ENCODE measurements around the gene NLRP13.
"Not testable (repeated sequence)": the region's sequence is repeated elsewhere in the genome, so short reads cannot be mapped to it uniquely, and the experiment has no call there.

Gene NLRP13, protein sequence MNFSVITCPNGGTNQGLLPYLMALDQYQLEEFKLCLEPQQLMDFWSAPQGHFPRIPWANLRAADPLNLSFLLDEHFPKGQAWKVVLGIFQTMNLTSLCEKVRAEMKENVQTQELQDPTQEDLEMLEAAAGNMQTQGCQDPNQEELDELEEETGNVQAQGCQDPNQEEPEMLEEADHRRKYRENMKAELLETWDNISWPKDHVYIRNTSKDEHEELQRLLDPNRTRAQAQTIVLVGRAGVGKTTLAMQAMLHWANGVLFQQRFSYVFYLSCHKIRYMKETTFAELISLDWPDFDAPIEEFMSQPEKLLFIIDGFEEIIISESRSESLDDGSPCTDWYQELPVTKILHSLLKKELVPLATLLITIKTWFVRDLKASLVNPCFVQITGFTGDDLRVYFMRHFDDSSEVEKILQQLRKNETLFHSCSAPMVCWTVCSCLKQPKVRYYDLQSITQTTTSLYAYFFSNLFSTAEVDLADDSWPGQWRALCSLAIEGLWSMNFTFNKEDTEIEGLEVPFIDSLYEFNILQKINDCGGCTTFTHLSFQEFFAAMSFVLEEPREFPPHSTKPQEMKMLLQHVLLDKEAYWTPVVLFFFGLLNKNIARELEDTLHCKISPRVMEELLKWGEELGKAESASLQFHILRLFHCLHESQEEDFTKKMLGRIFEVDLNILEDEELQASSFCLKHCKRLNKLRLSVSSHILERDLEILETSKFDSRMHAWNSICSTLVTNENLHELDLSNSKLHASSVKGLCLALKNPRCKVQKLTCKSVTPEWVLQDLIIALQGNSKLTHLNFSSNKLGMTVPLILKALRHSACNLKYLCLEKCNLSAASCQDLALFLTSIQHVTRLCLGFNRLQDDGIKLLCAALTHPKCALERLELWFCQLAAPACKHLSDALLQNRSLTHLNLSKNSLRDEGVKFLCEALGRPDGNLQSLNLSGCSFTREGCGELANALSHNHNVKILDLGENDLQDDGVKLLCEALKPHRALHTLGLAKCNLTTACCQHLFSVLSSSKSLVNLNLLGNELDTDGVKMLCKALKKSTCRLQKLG

DNA sequence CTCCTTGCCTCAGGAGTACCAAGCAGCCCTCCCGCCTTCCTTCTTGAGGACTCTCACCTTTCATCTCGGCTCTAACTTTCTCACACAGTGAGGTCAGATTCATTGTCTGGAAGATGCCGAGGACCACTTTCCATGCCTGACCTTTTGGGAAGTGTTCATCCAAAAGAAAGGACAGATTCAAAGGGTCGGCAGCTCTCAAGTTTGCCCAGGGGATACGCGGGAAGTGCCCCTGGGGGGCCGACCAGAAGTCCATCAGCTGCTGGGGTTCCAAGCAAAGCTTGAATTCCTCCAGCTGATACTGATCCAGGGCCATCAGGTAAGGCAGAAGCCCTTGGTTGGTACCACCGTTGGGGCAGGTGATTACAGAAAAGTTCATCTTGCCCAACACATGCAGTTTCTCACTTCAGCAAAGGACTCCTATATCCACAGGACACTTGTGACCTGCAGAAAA, at the start of gene NLRP13:
Gene NLRP13 (minus strand): TSS at position 401 of the 451 bp plus-strand sequence. CDS start 25 bp downstream, at position 376.
- no peak for DNase-seq

DNA sequence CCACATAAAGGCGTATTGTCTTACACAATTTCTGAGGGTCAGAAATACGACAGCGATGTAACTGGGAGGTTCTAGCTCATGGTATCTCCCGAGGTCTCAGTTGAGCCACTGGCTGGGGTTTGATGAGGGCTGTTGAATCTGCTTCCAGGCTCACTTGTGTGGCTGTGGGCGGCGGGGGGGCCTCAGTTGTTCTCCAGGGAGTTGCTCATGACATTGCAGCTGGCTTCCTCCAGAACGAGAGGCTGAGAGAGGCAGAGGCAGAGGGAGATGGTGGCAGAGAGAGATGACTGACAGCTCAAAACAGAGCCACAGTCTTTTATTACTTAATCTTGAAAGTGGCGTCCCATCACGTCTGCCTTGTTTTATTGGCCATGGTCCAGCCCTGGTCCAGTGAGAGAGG, 48.3 kb upstream of the NLRP13 start:
- no peak for DNase-seq

DNA sequence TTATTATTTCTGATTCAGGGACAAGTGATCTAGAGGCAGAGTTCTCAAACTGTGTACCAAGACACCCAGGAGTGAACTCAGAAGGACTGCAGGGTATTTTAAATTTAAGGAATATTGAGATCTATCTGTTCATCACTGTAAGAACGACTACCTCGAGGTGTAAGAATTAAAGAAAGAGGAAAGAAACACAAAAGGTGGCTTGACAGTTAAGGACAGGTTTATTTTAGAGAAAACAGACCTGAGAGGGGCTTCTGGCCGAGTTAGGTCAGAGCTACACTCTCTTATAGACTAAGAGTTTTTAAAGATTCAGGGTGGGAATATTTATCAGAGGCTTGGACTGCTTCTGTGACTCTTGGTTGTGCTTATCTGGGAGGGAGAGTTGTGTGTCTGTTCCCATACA, 41.8 kb upstream of the NLRP13 start:
- DNase-seq = no peak

DNA sequence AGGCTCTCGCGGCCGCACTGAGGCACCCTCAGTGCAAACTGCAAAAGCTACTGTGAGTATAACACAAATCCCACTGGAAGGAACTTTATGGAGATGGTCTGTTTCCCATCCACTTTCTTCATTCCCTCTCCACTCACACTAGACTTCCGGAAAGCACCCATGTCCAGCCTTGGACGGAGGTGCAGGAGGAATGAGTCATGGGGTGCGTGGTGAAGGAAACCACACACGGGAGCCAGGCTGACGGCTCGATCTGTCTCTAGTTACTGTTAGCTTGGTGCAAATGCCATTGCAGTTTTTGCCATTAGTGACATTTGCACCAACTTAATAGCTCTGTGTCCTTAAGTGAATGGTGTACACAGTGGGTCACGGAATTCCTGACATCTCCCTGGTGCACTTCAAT, 30.1 kb upstream of the NLRP13 start:
- DNase-seq = no peak

DNA sequence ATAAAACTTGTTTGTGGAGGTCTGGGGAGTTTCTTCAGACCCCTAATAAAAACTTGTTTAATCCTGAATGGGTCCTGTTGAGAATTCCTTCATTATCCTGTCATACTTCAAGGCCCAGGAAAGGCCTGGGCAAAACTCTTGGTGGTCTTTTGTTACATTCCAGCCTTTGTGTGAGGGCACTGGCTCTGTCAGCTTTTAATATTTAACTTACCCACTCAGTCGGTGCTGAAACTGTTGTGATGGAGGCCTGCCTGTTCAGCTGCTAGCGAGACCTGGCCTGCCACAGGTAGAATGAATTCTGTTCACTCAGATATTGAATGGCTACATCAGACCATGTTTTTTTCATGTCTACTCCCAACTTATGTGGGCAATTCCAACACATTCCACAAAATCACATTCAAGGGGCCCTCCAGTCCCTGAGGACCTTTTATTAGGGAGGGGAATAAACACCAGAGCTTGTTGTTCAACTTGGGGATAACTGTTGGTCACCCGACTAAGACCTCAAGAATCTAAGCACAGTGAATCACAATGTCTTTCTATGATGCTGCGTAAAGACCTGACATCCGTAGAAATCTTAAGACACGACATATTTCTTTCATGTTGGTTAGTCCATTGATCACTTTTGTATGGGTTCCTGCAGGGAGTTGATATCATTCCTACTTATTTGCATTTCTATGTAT, 28.0 kb upstream of the NLRP13 start:
- no peak for DNase-seq

DNA sequence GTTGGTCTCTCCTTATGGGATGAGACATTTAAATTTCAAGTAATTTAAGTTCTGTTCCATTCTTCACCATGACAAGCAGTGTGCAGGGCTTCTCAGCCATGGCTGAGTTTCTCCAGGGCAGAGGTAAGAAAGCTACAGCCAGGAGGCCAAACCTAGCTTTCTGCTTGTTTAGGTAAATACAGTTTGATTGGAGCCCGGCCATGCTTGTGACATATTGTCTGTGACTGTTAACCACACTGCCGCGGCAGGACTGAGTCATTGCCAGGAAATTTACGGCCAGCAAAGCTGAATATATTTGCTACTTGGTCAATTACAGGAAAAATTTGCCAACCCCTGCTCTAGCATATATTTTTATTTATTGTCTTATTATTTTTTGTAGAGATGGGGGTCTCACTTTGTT, 26.2 kb upstream of the NLRP13 start:
- no peak for DNase-seq

DNA sequence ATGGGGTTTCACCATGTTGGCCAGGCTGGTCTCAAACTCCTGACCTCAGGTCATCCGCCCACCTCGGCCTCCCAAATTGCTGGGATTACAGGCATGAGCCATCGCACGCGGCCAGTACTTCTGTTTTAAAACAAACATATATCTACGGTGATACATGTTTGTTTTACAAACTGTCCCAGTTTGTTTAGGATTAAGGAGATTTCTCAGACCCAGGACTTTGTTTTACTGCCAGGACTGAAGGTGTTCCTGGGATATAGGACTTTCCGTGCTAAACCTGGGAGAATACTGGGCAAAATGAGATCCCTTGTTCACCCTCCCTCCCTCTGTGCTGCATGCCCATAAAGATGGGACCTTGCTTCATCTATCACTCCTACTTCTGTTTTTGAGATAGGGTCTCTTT, 24.3 kb upstream of the NLRP13 start:
- DNase-seq = no peak

DNA sequence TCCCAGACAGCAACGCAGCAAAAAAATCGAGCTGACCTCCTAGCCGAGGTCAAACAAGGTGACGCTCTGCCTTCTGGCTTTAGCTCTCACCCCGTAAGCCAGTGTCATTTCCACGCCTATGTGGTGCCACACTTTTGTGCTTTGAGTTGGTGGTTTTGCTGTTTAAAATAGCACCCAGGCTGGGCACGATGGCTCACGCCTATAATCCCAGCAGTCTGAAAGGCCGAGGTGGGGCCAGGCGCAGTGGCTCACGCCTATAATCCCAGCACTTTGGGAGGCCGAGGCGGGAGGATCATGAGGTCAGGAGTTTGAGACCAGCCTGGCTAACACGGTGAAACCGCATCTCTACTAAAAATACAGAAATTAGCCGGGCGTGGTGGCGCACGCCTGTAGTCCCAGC, 18.4 kb upstream of the NLRP13 start:
- not testable (repeated sequence) for DNase-seq

DNA sequence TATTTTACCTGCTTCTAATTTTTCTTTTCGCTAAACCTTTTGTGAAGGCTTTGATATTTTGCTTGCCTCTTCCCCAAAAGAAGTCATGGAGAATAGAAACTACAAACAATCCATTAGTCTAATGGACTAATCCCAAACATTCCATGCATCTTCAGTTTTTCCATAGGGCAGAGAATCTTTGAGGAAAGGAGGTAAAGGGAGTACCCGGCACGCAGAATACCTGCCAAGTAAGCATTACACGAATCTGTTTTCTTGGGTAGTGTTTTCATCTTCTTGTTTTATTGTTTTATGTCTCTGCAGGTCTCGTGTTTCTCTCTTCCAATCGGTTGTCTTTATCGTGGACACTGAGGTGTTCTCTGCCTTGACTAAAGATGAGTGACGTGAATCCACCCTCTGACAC, 15.4 kb upstream of the NLRP13 start, which contains the start of gene NLRP8:
Gene NLRP8 (plus strand): TSS at position 301 of the 400 bp plus-strand sequence.
- DNase-seq = no peak

DNA sequence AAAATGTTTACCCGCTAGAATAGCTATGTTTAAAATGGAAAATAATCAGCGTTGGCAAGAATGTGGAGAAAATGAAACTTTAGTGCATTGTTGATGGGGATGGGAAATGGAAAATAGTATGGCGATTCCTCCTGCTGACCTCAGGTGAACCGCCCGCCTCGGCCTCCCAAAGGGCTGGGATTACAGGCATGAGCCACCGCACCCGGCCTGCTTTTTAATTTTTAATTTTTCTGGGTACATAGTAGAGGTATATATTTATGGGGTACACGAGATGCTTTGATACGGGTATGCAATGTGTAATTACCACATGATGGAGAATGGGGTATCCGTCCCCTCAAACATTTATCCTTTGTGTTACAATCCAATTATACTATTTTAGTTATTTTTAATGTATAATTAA, 8.2 kb upstream of the NLRP13 start:
- no peak for DNase-seq

DNA sequence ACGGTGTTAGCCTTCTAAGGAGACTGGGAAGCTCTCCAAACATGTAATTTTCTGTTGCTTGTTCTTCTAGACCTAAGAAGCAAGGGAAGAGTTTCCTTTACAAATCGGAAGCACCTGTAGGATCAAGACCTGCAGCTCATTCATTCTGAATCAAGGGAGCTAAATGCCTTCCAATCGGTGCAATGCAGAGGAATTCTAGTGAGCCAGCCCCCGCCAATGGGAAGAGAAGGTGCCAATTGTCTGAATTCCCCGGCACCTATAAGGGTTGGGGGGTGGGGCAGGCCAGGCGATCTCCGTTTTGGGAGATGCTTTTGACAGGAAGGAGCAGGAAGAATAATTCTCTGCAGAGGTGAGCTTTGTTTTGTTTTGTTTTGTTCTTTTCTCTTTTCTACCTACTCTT, 7.1 kb upstream of the NLRP13 start:
- DNase-seq = no peak

DNA sequence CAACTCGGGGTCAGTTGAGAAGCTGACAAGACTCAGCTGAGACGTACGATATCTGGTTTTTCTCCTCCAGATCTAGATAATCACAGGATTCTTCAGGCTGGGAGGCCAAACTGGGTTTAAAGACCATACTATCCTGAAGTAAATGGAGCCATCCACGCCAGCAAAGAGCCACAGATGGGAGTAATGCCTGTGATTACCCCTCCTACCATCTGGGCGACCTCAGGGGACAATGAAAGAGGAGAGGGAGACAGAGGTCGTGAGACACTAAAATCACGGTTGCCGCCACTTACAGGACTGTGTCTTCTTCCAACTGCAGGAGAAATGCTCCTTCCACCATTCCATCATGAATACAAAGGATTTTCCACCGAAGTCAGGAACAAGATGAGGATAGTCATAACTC, 3.1 kb upstream of the NLRP13 start:
- DNase-seq = no peak

DNA sequence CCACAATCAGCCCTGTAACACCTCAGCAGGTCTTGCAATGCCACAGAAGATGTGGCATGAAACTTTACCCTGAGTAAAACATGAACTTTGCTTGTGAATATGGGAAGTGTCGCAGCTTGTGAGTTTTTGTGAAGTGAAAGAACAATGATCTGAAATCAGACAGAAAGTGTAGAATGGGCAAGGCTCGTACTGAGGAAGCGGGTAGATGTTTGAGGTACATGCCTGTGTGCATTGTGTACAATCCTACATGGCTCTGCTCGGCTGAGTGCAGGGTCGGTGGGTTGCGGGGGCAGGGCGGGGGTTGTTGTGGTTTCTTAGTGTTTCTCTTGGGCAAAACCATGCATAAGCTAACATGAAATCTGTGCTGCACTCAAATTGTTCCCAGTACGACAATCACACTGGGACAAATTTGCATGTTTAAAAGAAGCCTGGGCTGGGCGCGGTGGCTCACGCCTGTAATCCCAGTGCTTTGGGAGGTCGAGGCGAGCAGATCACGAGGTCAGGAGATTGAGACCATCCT, 1.1 kb downstream of the NLRP13 start:
- no peak for DNase-seq

DNA sequence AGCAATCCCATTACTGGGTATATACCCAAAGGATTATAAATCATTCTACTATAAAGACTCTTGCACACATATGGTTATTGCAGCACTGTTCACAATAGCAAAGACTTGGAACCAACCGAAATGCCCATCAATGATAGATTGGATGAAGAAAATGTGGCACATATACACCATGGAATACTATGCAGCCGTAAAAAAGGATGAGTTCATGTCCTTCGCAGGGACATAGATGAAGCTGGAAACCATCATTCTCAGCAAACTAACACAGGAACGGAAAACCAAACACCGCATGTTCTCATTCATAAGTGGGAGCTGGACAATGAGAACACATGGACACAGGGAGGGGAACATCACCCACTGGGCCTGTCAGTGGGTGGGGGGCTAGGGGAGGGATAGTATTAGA, 2.9 kb downstream of the NLRP13 start:
- DNase-seq = not testable (repeated sequence)

DNA sequence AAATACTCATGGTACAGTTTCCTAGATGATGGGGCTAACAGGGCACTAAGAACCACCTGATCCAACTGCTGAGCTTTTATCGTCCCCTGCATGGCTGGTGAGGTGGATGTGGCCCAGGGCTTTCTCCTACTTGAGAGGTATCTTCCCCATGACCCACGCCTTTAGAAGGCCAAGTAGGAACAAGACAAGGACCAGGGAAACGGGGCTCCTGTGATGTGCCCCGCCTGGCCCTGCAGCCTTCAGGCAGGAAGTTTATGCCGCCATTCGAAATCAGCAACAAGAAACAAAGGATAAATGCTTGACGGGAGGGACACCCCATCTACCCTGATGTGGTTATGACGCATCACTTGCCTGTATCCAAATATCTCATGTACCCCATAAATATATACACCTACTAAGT, 4.1 kb downstream of the NLRP13 start:
- DNase-seq = no peak

DNA sequence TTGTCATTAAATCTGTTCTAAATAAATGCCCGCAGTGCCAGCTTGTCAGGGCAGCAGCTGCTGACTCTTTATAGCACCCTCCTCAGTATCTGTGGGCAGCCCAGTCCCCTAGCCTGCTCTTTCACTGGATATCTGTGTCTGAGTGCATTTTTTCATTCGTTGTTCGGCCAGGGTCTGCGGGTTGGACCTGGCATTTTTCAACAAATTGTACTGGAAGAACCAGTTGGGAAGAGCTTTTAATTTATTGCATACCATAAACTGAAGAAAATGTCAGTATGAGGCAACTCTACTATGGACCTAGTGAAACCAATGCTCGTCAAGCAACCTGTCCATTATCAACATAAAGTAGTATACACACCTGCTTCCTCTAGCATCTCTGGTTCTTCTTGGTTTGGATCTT, 8.6 kb downstream of the NLRP13 start:
- no peak for DNase-seq

DNA sequence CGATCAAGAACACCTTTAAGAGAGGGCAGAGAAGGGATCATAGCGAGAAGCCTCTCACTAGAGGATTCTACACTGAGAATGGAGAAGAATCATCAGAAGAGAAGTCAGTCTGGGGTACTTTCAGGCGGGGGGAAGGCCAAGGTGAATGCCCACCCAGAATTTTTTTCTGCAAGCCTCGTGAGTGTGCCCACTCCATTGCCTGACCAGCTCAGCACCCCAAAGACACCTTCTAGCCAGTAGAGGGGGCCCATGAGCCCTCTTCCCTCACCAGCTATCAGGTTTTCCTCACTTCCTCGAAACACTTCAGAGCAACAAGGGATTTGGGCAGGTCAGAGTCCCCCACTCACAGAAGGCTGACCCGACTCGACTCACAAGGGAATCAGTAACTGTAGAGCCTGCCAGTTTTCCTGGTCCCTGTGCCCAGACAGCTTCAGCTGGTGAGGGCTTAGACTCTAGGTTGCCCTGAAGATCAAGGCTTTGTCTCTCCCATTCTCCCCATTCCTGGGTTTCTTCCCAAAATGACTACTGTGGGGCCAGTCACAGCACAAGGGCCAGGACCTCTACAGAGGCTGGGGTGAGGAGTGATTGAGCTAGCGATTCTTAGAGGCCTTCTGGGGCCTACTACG, 18.4 kb downstream of the NLRP13 start:
- no peak for DNase-seq

DNA sequence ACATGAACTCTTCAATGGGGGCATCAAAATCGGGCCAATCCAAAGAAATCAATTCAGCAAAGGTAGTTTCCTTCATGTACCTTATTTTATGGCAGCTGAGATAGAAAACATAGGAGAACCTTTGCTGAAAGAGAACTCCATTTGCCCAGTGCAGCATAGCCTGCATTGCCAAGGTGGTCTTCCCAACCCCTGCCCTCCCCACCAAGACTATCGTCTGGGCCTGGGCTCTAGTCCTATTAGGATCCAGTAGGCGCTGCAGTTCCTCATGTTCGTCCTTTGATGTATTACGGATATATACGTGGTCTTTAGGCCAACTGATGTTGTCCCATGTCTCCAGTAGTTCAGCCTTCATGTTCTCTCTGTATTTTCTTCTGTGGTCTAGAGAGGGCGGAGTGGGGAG, 19.2 kb downstream of the NLRP13 start:
- no peak for DNase-seq

DNA sequence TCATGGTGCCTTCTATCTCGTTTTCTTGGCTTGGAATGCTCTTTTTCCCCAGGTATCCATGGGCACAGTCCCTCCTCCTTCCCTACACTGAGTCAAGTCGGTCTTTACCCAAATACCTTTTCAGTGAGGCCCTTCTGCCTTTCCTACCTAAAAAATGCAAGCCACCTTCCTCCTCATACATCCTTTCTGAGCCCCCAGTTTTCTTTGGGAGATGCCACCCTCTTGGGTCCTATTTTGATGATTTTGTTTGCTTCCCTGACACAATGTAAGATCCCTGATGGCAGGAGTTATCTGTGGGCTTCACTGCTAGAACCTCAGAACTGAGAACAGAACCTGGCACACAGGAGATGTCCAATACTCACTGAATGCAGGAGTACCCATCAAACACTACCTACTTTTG, 22.3 kb downstream of the NLRP13 start:
- no peak for DNase-seq

DNA sequence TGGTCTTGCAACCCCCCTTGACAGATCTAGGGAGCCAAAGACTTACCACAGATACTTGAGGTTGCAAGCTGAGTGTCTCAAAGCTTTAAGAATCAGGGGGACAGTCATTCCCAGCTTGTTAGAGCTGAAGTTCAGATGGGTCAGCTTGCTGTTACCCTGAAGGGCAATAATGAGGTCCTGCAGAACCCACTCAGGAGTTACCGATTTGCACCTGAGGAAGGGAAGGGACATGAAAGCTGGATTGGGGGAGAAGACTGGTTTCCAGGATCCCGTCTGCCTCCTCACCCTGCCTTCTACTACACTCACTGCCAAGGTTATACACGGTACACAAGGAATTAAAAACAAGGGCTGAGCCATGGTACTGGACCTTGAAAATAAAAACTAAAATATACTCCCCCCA, 24.4 kb downstream of the NLRP13 start:
- no peak for DNase-seq

DNA sequence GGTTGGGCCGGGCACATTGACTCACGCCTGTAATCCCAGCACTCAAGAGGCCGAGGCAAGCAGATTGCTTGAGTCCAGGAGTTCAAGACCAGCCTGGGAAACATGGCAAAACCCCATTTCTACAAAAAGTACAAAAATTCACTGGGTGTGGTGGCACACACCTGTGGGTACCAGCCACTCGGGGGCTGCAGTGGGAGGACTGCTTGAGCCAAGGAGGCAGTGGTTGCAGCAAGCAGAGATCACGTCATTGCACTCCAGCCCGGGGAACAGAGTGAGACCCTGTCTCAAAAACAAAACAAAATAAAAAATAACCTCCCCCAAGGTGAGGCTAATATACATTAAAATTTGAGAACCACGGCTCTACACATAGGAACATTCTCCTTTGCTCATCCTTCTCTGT, 24.9 kb downstream of the NLRP13 start:
- DNase-seq = no peak

DNA sequence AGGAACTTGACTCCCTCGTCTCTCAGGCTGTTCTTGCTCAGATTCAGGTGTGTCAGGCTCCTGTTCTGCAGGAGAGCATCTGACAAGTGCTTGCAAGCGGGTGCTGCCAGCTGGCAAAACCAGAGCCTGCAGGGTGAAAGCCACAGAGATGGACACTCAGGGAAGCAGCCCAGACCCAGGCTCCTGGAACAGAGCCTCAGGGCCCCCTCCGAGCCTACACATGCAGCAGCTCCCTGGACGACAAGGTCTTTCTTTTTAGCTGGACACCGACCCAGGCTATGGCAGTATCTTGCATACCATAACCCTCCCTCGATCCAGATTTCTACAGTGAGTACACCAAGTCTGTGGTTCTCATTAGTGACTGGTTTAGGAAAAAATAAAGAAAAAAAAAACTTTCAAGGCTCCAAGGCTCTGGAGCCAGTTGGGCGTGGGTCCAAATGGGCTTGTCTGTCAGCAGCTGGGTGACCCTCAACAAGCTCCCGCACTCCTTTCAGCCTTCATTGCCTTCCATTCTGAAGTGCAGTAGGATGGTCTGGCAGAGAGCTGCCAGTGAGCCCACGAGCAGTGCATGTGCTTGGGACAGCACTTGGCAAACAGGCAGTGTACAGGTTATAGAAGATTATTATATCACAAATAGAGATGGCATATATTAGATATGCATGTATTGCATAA, 29.9 kb downstream of the NLRP13 start:
- no peak for DNase-seq
